Measurements from ENCODE around the gene ANXA8.
"Not testable (repeated sequence)": the region's sequence is repeated elsewhere in the genome, so short reads cannot be mapped to it uniquely, and the experiment has no call there.

DNA sequence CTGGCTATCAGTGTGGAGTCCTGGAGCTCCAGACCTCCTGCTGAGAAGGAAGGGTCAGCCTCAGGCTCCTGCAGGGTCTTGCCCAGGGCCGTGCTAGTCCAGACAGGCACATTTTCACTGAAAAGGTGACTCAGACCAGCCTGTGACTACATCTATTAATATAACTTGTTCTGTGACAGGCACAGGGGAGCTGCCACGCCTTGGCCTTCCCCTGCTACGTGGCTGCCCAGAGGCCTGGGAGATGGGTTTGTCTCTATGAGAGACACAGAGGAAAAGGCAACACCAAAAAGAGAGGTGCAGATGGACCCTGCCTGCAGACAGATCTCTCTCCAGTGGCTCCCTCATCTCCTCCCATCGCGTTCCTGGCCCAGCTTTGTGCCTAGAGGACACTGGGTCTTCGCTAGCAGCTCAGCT is 2.1 kb downstream of the ANXA8 start:
- TF ChIP-seq CTCF, POLR2A, EP300 (IDR thresholded peaks at IDR 0.05): not testable (repeated sequence)
